Ascending aorta (tissue), 2 donors: ENCODE measurements around the gene LYSMD2. TPM values are rescaled to one million over a fixed set of nuclear protein-coding genes. Genes with fewer than 3 reads are reported as not detected.

ENCODE experiments used
- DNase-seq, 2 donors: peaks; one replicate each; pipeline ENCODE4 v3.0.0-alpha.2; 2019; ENCODE audit warnings: low spot score in 2 of 2
- H3K27ac ChIP-seq, 2 donors: fragments of 200-600 bp; sonication (generic); one replicate each; pipeline ENCODE4 v1.5.1; 2016 to 2017; ENCODE audit warnings: mild to moderate bottlenecking in 1 of 2
- H3K27me3 ChIP-seq: fragments of 200-600 bp; sonication (generic); one replicate; pipeline ENCODE4 v1.5.1; 2017
- H3K36me3 ChIP-seq, 2 donors: fragments of 200-600 bp; sonication (generic); one replicate each; pipeline ENCODE4 v1.5.1; 2016
- H3K4me1 ChIP-seq, 2 donors: fragments of 200-600 bp; sonication (generic); one replicate each; pipeline ENCODE4 v1.5.1; 2016 to 2017; ENCODE audit warnings: mild to moderate bottlenecking in 1 of 2
- H3K4me3 ChIP-seq, 2 donors: fragments of 200-600 bp; sonication (generic); one replicate each; pipeline ENCODE4 v1.5.1; 2016 to 2017; ENCODE audit warnings: mild to moderate bottlenecking in 1 of 2
- H3K9me3 ChIP-seq, 2 donors: fragments of 200-600 bp; sonication (generic); one replicate each; pipeline ENCODE4 v1.5.1; 2016
- intact Hi-C: fragments of 100-400 bp; cut with DNase I; formaldehyde crosslinking; loops from one replicate; pipeline ENCODE4 v1.15.1; 2023
- total RNA-seq: library from RNA; depleted of rRNA; stranded (reverse); fragments of >200 nt; gene quantifications from one replicate; pipeline ENCODE4 v1.1.0, GENCODE V29; 2016
- TF ChIP-seq, protein P1 (sequence below), 3 experiments: fragments of 200-600 bp in 2 of 3; fragments of 450-650 bp in 1 of 3; sonication (generic) in 2 of 3; IDR thresholded peaks; one replicate each; pipeline ENCODE4 v1.5.1; 2016 to 2019; ENCODE audit warnings: antibody characterized with exemption in 3 of 3, mild to moderate bottlenecking in 1 of 3, moderate library complexity in 1 of 3

LYSMD2 gene
- total RNA-seq, 1 donor from 2014 or later: 45.3 TPM

DNA sequence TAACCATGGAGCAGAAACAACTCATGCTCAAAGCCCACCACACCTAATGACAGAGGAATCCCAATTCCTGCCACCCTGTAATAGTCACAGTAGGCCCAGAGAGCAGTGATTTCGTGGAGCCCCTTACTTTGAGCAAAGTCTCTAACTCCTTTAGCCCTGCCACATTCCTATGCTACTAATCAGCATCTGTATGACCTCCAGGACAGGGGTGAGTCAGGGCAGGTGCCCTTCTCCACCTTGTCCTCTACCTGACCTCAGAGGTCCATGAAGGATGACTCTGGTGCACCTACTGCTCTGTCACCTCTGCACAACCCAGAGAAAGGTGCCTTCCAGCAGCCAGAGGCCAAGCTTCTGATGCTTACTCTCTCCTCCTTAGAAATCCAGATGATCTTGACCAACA, 62.2 kb downstream of the LYSMD2 start:
- H3K36me3 ChIP-seq: no peaks in the 10 kb centered on the region
- H3K27me3 ChIP-seq: no peaks in the 10 kb centered on the region
- H3K4me3 ChIP-seq: no peak overlapping the region
- DNase-seq: no peak
- TF ChIP-seq, protein P1, sequence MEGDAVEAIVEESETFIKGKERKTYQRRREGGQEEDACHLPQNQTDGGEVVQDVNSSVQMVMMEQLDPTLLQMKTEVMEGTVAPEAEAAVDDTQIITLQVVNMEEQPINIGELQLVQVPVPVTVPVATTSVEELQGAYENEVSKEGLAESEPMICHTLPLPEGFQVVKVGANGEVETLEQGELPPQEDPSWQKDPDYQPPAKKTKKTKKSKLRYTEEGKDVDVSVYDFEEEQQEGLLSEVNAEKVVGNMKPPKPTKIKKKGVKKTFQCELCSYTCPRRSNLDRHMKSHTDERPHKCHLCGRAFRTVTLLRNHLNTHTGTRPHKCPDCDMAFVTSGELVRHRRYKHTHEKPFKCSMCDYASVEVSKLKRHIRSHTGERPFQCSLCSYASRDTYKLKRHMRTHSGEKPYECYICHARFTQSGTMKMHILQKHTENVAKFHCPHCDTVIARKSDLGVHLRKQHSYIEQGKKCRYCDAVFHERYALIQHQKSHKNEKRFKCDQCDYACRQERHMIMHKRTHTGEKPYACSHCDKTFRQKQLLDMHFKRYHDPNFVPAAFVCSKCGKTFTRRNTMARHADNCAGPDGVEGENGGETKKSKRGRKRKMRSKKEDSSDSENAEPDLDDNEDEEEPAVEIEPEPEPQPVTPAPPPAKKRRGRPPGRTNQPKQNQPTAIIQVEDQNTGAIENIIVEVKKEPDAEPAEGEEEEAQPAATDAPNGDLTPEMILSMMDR (IDR thresholded peaks at IDR 0.05): no peak
- no peak overlapping the region for H3K27ac ChIP-seq
- no peaks in the 10 kb centered on the region for H3K9me3 ChIP-seq
- intact Hi-C loops: no loop called here
- H3K4me1 ChIP-seq: no peaks in the 10 kb centered on the region

Other genes with a start within 250 kb of the LYSMD2 start
- 8.6 TPM for gene DMXL2, start 114.9 kb downstream of the LYSMD2 start, total RNA-seq
- gene SCG3, start 56.2 kb downstream of the LYSMD2 start, total RNA-seq: not detected
- 7.0 TPM for gene TMOD2, start 13.9 kb upstream of the LYSMD2 start, total RNA-seq
- gene TMOD3, start 92.0 kb upstream of the LYSMD2 start, total RNA-seq: 28.0 TPM
- 1.8 TPM for gene LEO1, start 234.1 kb upstream of the LYSMD2 start, total RNA-seq